GM12891 (cell line): ENCODE results near the gene DOK1.

Experiments
- POLR2A ChIP-seq: IDR thresholded peaks from 2 replicates; pipeline ENCODE4 v1.6.1; 2011; ENCODE audit warnings: low read depth, low read length, control low read depth
- POLR2AphosphoS5 ChIP-seq: IDR thresholded peaks from 2 replicates; pipeline ENCODE4 v1.6.1; 2011; ENCODE audit warnings: low read depth, low read length, control low read depth
- POU2F2 ChIP-seq: IDR thresholded peaks from 2 replicates; pipeline ENCODE4 v1.6.1; 2011; ENCODE audit warnings: low read depth, mild to moderate bottlenecking, control low read depth, low read length, moderate library complexity
- SPI1 ChIP-seq: IDR thresholded peaks from 2 replicates; pipeline ENCODE4 v1.6.1; 2011; ENCODE audit warnings: low read depth, low read length, control low read depth
- TAF1 ChIP-seq: IDR thresholded peaks from 2 replicates; pipeline ENCODE4 v1.6.1; 2011; ENCODE audit warnings: low read depth, low read length, control low read depth

DNA sequence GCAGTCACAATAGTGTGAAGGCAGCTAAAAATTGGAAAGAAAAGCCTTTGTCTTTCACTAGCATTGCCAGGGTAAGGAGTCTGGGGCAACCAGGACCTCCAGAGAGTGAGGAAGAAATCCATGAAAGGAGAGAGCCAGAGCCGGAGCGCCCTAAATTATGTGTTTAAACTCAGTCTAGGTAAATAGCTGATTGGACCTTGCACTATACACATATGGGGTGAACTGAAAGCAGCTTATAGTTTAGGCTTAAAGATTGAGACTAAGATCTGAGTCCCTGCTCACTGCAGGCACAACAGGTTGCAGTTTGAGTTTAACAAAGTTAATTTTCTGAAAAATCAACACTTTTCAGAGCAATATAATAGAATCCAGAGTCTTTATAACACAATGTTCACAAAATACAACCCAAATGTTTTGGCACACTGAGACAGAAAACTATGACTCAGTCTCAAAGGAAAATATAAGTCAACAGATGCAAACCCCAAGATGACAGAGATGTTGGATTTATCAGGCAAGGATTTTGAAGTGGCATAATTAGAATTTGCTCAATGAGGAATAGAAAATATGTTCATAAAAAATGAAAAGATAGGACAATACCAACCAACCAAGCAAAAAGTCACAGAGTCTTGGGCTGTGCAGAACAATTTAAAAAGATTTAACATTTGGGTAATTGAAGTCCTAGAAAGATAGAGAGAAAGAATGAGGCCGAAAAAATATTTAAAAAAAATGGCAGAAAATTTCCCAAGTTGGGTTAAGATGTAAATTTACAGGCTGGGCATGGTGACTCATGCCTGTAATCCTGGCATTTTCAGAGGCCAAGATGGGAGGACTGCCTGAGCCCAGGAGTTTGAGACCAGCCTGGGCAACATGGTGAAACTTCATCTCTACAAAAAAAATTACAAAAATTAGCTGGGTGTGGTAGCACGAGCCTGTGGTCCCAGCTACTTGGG lies 39.6 kb downstream of the DOK1 start:
- no peak for TF ChIP-seq TAF1
- no peak for TF ChIP-seq POLR2A
- no peak for TF ChIP-seq SPI1
- TF ChIP-seq POLR2AphosphoS5 = no peak
- no peak for TF ChIP-seq POU2F2
